22Rv1 (cell line): Measurements from ENCODE around the gene AQP9.

Experiments
- CTCF ChIP-seq: fragments of 450-650 bp; IDR thresholded peaks from 2 replicates; pipeline ENCODE4 v1.5.1; 2017; ENCODE audit warnings: mild to moderate bottlenecking
- ZFX ChIP-seq: fragments of 450-650 bp; IDR thresholded peaks from 2 replicates; pipeline ENCODE4 v1.6.1; 2017; ENCODE audit warnings: antibody characterized with exemption, borderline replicate concordance

- TF ChIP-seq CTCF (no peak), ZFX (no peak)
Observed at GRCh38 chr15:58232281-58233065, 94.3 kb downstream of the AQP9 start.
